ENCODE results near the gene STK38L. TPM values are rescaled to one million over a fixed set of nuclear protein-coding genes. Genes with fewer than 3 reads are reported as not detected.
A peak's percentile ranks its signal among the peaks of the same experiment; 100 is the strongest.

Gene STK38L
- total and polyA plus RNA-seq, 10 of the 15 experiments (the other 5 are each of a cell fraction or from before 2014, with no cell fraction given): 43.0 to 154 (median 115) TPM

DNA sequence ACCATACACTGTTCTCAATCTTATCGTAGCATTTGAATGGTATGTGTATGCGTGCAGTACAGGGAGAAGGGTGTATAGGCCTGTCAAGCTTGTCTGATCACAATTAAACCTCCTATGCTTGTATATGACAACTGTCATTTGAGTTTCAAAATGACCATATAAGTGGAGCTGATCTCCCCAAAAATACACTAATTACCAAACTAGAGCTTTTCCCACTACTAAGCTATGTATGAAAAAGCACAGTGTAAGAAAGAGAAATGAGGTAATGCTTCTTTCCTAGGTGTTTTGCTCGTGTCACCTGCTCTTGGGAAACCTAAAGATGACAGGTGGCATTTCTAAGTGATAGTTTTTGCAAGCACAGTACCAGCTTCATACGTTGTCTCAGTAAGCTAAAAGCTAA is 1.1 kb upstream of the STK38L start (continued):
- TF ChIP-seq, protein P1, sequence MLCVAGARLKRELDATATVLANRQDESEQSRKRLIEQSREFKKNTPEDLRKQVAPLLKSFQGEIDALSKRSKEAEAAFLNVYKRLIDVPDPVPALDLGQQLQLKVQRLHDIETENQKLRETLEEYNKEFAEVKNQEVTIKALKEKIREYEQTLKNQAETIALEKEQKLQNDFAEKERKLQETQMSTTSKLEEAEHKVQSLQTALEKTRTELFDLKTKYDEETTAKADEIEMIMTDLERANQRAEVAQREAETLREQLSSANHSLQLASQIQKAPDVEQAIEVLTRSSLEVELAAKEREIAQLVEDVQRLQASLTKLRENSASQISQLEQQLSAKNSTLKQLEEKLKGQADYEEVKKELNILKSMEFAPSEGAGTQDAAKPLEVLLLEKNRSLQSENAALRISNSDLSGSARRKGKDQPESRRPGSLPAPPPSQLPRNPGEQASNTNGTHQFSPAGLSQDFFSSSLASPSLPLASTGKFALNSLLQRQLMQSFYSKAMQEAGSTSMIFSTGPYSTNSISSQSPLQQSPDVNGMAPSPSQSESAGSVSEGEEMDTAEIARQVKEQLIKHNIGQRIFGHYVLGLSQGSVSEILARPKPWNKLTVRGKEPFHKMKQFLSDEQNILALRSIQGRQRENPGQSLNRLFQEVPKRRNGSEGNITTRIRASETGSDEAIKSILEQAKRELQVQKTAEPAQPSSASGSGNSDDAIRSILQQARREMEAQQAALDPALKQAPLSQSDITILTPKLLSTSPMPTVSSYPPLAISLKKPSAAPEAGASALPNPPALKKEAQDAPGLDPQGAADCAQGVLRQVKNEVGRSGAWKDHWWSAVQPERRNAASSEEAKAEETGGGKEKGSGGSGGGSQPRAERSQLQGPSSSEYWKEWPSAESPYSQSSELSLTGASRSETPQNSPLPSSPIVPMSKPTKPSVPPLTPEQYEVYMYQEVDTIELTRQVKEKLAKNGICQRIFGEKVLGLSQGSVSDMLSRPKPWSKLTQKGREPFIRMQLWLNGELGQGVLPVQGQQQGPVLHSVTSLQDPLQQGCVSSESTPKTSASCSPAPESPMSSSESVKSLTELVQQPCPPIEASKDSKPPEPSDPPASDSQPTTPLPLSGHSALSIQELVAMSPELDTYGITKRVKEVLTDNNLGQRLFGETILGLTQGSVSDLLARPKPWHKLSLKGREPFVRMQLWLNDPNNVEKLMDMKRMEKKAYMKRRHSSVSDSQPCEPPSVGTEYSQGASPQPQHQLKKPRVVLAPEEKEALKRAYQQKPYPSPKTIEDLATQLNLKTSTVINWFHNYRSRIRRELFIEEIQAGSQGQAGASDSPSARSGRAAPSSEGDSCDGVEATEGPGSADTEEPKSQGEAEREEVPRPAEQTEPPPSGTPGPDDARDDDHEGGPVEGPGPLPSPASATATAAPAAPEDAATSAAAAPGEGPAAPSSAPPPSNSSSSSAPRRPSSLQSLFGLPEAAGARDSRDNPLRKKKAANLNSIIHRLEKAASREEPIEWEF (IDR thresholded peaks at IDR 0.05; ENCODE audit: insufficient replicate concordance, low read depth, low read length): no peak
- TF ChIP-seq RAD21 (IDR thresholded peaks at IDR 0.05; ENCODE audit: insufficient read depth, low read depth, low read length) (no peak), POLR2AphosphoS2 (IDR thresholded peaks at IDR 0.05; ENCODE audit: low read depth, low read length) (no peak), RCOR1 (conservative IDR thresholded peaks at IDR 0.05; ENCODE audit: low read depth, low read length) (no peak), KAT2A (conservative IDR thresholded peaks at IDR 0.05; ENCODE audit: control insufficient read depth, low read depth, low read length) (no peak), MYC (IDR thresholded peaks at IDR 0.05; ENCODE audit: insufficient read depth, insufficient read length, insufficient replicate concordance, low read length, severe bottlenecking) (no peak), ZNF24 (IDR thresholded peaks at IDR 0.05) (0 out of 2 replicates have a peak, but pooled peaks have one; percentile 5), JUND (IDR thresholded peaks at IDR 0.05; ENCODE audit: low read depth, low read length) (no peak), PAX8 (IDR thresholded peaks at IDR 0.05) (no peak), CREM (IDR thresholded peaks at IDR 0.05; ENCODE audit: low read depth) (peak; percentile 88), IKZF2 (IDR thresholded peaks at IDR 0.05) (peak; percentile 61 to 65), MXI1 (IDR thresholded peaks at IDR 0.05; ENCODE audit: low read depth, low read length) (no peak), EED (IDR thresholded peaks at IDR 0.05; ENCODE audit: low read depth) (peak; percentile 89), TCF7 (IDR thresholded peaks at IDR 0.05; ENCODE audit: borderline replicate concordance) (peak; percentile 69; the same call in 1 of the 2 replicates), KDM1A (IDR thresholded peaks at IDR 0.05; ENCODE audit: borderline replicate concordance) (no peak), NFXL1 (IDR thresholded peaks at IDR 0.05; ENCODE audit: borderline replicate concordance) (no peak), CREB1 (IDR thresholded peaks at IDR 0.05; ENCODE audit: low read depth) (peak; percentile 82)
- TF ChIP-seq, protein P2, sequence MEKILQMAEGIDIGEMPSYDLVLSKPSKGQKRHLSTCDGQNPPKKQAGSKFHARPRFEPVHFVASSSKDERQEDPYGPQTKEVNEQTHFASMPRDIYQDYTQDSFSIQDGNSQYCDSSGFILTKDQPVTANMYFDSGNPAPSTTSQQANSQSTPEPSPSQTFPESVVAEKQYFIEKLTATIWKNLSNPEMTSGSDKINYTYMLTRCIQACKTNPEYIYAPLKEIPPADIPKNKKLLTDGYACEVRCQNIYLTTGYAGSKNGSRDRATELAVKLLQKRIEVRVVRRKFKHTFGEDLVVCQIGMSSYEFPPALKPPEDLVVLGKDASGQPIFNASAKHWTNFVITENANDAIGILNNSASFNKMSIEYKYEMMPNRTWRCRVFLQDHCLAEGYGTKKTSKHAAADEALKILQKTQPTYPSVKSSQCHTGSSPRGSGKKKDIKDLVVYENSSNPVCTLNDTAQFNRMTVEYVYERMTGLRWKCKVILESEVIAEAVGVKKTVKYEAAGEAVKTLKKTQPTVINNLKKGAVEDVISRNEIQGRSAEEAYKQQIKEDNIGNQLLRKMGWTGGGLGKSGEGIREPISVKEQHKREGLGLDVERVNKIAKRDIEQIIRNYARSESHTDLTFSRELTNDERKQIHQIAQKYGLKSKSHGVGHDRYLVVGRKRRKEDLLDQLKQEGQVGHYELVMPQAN (conservative IDR thresholded peaks at IDR 0.05): no peak
- TF ChIP-seq, protein P3, sequence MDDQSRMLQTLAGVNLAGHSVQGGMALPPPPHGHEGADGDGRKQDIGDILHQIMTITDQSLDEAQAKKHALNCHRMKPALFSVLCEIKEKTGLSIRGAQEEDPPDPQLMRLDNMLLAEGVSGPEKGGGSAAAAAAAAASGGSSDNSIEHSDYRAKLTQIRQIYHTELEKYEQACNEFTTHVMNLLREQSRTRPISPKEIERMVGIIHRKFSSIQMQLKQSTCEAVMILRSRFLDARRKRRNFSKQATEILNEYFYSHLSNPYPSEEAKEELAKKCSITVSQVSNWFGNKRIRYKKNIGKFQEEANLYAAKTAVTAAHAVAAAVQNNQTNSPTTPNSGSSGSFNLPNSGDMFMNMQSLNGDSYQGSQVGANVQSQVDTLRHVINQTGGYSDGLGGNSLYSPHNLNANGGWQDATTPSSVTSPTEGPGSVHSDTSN (IDR thresholded peaks at IDR 0.05; ENCODE audit: insufficient replicate concordance, low read depth, low read length): no peak
- TF ChIP-seq, protein P4, sequence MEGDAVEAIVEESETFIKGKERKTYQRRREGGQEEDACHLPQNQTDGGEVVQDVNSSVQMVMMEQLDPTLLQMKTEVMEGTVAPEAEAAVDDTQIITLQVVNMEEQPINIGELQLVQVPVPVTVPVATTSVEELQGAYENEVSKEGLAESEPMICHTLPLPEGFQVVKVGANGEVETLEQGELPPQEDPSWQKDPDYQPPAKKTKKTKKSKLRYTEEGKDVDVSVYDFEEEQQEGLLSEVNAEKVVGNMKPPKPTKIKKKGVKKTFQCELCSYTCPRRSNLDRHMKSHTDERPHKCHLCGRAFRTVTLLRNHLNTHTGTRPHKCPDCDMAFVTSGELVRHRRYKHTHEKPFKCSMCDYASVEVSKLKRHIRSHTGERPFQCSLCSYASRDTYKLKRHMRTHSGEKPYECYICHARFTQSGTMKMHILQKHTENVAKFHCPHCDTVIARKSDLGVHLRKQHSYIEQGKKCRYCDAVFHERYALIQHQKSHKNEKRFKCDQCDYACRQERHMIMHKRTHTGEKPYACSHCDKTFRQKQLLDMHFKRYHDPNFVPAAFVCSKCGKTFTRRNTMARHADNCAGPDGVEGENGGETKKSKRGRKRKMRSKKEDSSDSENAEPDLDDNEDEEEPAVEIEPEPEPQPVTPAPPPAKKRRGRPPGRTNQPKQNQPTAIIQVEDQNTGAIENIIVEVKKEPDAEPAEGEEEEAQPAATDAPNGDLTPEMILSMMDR (IDR thresholded peaks at IDR 0.05 in 2 of 3, conservative IDR thresholded peaks at IDR 0.05 in 1 of 3; ENCODE audit: control insufficient read depth in 2 of 3, extremely low read depth in 1 of 3, insufficient read depth in 1 of 3, low read depth in 3 of 3, low read length in 3 of 3): no peak

All from GM12878 (cell line).